Dedifferentiated amniotic fluid mesenchymal stem cell (primary cell): Measurements from ENCODE around the gene PCDH9.

Experiments used
- DNase-seq: peaks from one replicate; pipeline ENCODE4 v3.0.0-alpha.2; 2016; ENCODE audit errors: extremely low spot score

Gene PCDH9

GRCh38 chr13:66468656-66469055, 761.5 kb downstream of the PCDH9 start:
- DNase-seq: peak; percentile 25

DNA sequence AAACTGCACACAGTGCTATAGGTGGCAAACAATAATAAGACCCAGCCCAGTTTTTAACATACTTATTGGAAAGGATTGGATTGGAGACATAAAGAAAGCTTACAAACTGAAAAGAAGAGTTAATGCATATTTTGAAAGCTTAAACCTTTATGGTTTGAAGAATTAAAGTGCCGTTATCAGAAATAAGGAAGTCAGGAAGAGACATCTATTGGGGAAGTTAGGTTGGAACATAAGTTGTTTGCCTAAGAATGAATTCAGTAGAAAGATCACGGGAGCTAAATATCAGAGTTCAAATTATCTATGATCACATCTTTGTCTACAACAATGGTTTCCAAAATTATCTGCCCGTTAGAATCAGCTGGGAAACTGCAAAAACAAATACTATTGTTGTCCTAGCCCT, 767.9 kb downstream of the PCDH9 start:
- no peak for DNase-seq

DNA sequence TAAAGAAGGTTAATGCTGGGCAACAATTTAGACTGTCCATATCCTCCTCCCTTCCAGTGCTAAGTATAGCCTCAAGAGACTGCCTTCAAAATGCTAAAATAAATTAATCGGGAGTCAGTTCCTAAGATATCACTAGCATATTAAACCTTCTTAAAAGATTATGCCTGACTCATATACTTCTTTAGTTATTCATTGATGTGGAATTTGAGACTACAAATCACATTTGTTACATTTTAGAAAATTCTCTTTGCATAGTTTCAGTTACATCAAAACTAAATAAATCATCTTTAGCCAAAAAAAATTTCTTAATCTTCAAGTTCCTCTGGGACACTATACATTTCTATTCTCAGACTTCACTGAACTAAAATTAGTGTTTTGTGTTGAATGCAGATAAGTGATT, 769.1 kb downstream of the PCDH9 start:
- DNase-seq: peak; percentile 16

GRCh38 chr13:66459634-66460033, 770.5 kb downstream of the PCDH9 start:
- no peak for DNase-seq

DNA sequence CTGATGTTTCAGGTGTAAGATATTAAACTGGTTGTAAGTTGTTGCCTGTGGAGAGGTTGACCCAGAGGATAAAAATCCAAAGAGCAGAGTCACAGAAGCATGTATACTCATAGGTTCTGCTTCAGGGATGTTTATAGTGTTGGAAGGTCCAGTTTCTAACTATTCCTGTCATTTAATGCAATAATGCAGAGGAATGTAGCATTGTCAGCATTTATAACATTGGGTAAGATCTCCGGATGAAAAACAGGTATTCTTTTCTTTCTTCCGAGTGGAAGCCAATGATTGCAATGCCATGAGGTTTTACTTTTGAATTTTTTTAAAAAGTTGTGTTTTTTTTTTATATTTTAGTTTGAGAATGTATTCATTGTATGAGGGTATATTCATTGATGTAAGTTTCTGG, 771.0 kb downstream of the PCDH9 start:
- no peak for DNase-seq

DNA sequence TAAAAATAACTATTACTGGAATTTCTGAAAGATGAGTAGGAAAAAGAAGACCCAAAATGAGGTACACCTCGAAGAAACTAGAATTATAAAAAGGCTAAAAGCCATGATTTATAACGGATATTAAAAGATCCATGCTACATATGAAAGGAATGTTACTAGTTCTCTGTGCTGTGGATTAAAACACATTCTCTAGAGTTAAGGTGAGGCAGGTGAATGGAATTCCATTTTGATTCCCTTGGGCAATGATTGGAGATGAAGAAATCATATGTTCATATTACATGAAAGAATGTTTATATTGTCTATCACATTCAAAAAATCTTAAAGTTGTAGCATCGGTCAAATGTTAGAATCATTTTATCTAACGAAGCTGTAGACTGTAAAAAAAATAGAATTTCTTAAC, 783.7 kb downstream of the PCDH9 start:
- no peak for DNase-seq

DNA sequence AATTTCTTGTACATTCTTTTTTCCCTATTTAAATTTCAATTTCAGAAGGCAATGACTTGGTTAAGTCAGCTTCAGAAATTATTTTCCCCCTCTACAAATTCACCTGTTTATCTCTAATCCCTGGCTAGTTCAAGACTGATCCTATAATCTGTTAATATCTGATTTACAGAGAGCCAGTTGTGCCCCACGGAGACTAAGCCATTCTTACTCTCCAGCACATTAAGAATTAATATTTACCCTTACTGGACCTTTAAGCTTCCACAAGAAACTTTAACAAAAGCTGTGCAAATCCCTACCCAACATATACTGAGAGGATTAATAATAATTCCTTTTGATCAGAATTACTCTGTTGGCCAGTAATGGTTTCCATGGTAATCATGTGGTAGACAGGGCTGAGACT, 786.2 kb downstream of the PCDH9 start:
- no peak for DNase-seq

DNA sequence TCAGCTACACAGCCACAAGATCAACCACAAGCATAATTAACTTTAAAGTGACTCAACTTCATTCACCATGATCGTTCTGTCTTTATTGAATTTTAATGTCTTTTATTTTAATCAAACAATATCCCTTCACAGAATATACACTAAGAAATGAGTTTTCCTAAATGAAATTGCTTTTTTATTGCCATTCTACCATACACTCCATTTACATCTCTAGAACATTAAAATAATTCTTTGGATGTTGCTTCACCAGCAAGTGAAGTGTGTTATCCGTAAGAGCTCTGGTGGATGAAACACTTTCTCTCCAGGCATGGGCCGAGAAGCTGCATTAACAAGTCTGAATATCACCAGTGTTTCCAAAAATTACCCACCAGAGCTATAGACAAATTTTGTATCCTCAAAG, 789.2 kb downstream of the PCDH9 start:
- DNase-seq: no peak

DNA sequence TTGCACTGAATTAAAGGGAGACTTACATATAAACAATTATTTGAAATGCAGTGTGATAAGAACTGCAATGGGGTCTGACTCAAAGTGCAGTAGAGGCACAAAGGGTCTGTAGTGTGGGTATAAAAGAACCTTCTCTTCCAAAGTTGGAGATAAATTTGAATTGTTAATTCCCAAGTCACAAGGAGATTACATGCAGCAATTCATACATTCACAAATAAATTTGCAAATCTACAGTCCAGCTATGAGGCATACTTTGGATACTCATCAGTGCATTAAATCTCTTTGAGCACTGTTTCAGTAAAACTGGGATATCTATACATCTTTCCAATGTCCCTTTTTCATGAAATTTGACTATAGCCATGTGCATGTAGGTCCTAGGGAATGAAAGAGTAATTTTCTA, 799.4 kb downstream of the PCDH9 start:
- no peak for DNase-seq

- no peak for DNase-seq
These were observed 799.9 kb downstream of the PCDH9 start for GRCh38 chr13:66430269-66430668.

DNA sequence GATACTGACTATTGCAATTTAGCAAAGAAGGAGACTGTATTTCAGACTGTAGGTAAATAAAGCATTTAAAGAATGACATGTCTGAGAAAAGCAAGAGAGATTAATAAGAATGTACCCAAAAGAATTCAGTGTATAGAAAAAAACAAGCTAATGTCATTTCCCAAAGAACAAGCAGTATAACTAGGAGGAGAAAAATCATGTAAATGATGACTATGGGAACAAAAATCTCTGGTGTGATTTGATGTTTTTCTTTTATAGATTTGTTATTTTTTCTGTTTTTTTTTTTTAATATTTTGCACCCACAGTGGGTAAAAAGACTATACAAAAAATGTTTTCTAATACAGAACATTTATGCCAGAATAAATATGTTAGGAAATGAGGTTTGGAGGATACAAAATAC, 801.0 kb downstream of the PCDH9 start:
- DNase-seq: no peak

DNA sequence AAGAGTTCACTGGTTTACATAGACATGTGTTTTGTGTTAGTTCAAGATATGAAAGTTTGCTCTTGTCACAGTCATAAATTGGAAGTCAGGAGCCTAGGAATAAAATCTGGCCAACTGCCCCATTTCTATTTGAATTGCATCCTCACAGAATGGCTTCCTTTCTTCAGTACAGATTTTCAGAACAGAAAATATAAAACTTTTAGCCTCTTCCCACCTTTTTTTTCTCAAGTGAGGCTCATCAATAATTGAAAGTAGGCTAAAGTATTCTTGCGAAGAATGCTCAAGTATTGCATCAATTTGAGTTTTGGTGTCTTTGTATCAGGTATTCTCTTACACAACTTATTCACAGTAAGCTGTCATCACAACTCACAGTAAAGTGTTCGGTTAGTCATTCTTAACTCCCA, 802.7 kb downstream of the PCDH9 start:
- no peak for DNase-seq

DNA sequence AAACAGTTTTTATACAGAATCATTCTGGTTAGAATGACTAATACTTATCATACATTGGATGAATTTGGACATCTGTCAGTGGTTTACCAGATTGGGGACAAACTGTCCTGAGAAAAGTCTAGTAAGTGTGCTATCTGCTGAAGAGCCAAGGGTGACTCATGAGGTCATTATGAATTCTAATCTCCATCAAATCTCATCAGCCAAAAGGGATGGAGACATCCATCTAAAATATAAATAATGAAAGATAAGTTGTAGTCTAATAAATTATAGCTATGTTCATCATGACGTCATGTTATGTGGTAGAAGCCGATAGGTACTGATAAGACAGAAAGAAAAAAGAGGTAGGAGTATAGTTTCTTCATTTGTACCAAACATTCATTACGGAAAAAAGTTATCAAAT, 804.4 kb downstream of the PCDH9 start:
- no peak for DNase-seq

GRCh38 chr13:66424422-66424821, 805.7 kb downstream of the PCDH9 start:
- DNase-seq: peak; percentile 83

DNA sequence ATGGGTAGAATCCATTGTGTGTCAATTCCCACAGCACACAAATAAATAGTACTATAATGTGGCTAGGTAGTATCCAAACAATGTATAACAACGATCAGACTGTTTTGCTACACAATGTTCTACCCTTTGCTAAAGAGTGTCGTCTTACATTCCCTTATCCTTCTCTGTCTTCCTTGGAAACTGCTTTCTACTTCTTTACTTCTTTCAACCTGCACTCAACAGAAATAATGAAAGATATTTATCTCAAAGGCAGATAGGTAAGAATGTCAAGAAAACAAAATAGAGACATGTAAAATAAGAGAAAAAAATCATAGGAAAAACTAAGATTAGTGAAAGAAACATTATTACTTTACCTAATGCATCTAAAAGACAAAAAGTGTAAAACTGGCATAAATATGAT, 814.7 kb downstream of the PCDH9 start:
- DNase-seq: no peak

- DNase-seq: no peak
These were observed 815.9 kb downstream of the PCDH9 start for GRCh38 chr13:66414066-66414800.

GRCh38 chr13:66410314-66410713, 819.8 kb downstream of the PCDH9 start:
- no peak for DNase-seq

- DNase-seq: no peak
These were observed 820.6 kb downstream of the PCDH9 start for GRCh38 chr13:66409542-66409941.

DNA sequence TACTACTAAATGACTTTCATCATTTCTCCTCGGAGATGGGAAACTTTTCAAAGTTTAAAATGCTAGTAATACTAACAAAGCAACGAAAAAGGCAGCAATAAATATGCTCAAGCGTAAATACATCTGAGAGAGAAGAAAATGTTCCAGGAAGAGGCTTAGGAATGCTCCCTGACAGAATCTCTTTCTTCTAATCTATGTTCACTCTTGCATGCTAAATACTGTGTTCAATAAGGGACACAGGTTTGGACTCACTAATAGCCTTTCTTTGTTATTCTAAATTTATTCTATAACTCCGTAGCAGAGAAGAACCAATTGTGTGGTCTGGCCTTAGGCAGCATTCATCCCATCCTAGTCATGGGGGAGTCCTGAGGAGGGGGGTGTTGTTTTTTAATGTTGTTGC, 823.0 kb downstream of the PCDH9 start:
- DNase-seq: no peak

DNA sequence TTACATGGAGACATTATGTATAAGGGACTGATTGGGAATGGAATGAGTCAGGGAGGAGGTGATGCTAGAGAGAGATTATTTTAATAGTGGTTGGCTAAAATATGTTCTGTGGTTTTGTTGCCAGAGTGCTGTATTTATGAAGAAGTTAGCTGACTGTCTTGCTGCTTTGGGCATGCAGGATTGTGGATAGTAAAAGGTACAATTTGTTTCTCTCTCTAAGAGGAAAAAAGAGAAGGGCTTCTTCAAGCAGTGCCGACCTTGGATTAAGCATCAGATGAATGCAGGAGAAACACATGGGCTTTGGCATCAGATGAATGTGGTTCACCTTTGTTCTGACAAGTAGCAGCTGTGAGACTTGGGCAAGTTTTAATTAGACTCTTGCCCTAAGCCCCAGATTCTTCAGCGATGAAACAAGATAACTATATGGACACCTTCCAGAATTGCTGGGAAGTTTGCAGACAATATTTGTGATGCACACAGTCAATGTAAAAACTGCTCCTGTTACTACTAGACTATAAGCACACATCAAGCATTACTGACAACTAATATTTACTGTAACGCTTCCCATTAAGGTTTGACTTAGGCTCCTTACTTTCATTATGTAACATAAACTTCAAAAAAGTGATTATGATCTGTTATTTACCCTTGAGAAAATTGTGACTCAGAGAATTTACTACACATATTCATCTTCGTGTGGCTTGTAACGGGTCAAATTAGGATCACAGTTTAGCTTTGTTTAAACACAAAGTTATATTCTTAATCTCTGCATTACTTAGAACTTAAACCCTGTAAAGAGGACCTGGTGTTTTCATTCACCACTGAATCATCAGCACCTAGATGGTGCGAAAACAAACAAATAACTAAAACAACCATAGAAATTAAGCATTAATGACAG, 824.0 kb downstream of the PCDH9 start:
- DNase-seq: no peak

GRCh38 chr13:66402546-66402945, 827.6 kb downstream of the PCDH9 start:
- no peak for DNase-seq

GRCh38 chr13:66402066-66402465, 828.1 kb downstream of the PCDH9 start:
- no peak for DNase-seq

DNA sequence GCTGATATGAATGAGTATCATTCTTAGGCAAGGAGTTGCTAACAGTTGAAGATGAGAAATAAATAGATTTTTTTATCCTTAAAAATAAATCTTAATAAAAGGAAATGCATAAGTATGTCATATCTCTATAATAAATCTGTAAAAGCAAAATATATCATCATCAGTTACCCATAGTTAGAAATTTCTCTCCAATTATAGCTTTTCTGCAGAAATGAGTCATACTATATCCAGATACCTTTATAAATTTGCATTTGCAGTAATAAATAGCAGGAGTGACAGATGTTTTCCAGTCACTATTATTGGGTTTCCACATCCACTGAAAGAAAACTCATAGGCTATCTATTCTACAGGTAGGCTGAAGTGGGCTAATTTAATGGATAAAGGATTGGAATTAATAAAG, 829.8 kb downstream of the PCDH9 start:
- DNase-seq: no peak
